Measurements from ENCODE around the gene HES5.
"Not testable (repeated sequence)": the region's sequence is repeated elsewhere in the genome, so short reads cannot be mapped to it uniquely, and the experiment has no call there.

- TF ChIP-seq CTCF (conservative IDR thresholded peaks at IDR 0.05 in 1 of 2, IDR thresholded peaks at IDR 0.05 in 1 of 2; ENCODE audit: low read depth in 1 of 2, low read length in 2 of 2); EZH2 (IDR thresholded peaks at IDR 0.05; ENCODE audit: low read length, missing control alignments): not testable (repeated sequence)
Observed at GRCh38 chr1:2569703-2570102, 39.6 kb upstream of the HES5 start.

Measured in fibroblast of lung (primary cell).